ENCODE measurements around the gene OPCML.
A peak's percentile ranks its signal among the peaks of the same experiment; 100 is the strongest.

Gene OPCML

GRCh38 chr11:132471466-132471865 lies 1060.8 kb downstream of the OPCML start:
- Mint-ChIP-seq H3K4me1 (no peaks in the 10 kb centered on the region), H3K9me3 (peaks cover 5% of the 10 kb centered on the region), H3K27ac (no peak overlapping the region), H3K27me3 (ENCODE audit: low read depth, poor library complexity) (peaks cover 11% of the 10 kb centered on the region), H3K4me3 (no peak overlapping the region), H3K36me3 (ENCODE audit: low read depth) (no peaks in the 10 kb centered on the region)
- TF ChIP-seq, protein P1, sequence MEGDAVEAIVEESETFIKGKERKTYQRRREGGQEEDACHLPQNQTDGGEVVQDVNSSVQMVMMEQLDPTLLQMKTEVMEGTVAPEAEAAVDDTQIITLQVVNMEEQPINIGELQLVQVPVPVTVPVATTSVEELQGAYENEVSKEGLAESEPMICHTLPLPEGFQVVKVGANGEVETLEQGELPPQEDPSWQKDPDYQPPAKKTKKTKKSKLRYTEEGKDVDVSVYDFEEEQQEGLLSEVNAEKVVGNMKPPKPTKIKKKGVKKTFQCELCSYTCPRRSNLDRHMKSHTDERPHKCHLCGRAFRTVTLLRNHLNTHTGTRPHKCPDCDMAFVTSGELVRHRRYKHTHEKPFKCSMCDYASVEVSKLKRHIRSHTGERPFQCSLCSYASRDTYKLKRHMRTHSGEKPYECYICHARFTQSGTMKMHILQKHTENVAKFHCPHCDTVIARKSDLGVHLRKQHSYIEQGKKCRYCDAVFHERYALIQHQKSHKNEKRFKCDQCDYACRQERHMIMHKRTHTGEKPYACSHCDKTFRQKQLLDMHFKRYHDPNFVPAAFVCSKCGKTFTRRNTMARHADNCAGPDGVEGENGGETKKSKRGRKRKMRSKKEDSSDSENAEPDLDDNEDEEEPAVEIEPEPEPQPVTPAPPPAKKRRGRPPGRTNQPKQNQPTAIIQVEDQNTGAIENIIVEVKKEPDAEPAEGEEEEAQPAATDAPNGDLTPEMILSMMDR (IDR thresholded peaks at IDR 0.05) = no peak
- no peak for DNase-seq

- DNase-seq = no peak
- Mint-ChIP-seq H3K9me3 (no peaks in the 10 kb centered on the region), H3K4me1 (no peaks in the 10 kb centered on the region), H3K36me3 (ENCODE audit: low read depth) (no peaks in the 10 kb centered on the region), H3K27me3 (ENCODE audit: low read depth, poor library complexity) (peaks cover 2% of the 10 kb centered on the region), H3K27ac (no peak overlapping the region), H3K4me3 (no peak overlapping the region)
- TF ChIP-seq, protein P1 (IDR thresholded peaks at IDR 0.05) = no peak
Measured at GRCh38 chr11:132466983-132467382, 1065.3 kb downstream of the OPCML start.

- no peaks in the 10 kb centered on the region for H3K4me1 Mint-ChIP-seq
- no peak overlapping the region for H3K4me3 Mint-ChIP-seq
- DNase-seq = no peak
- TF ChIP-seq, protein P1 (IDR thresholded peaks at IDR 0.05) = no peak
- no peaks in the 10 kb centered on the region for H3K36me3 Mint-ChIP-seq (ENCODE audit: low read depth)
- H3K27me3 Mint-ChIP-seq (ENCODE audit: low read depth, poor library complexity) = peaks cover 3% of the 10 kb centered on the region
- peaks cover 16% of the 10 kb centered on the region for H3K9me3 Mint-ChIP-seq
- no peak overlapping the region for H3K27ac Mint-ChIP-seq
Measured at GRCh38 chr11:132464939-132465338, 1067.4 kb downstream of the OPCML start.

GRCh38 chr11:132464003-132464342 lies 1068.3 kb downstream of the OPCML start:
- Mint-ChIP-seq H3K36me3 (ENCODE audit: low read depth) (no peaks in the 10 kb centered on the region), H3K27me3 (ENCODE audit: low read depth, poor library complexity) (peaks cover 6% of the 10 kb centered on the region), H3K4me3 (no peak overlapping the region), H3K4me1 (no peaks in the 10 kb centered on the region), H3K27ac (peak overlapping the region; percentile 50), H3K9me3 (peaks cover 26% of the 10 kb centered on the region)
- TF ChIP-seq, protein P1 (IDR thresholded peaks at IDR 0.05) = no peak
- no peak for DNase-seq

- no peaks in the 10 kb centered on the region for H3K4me1 Mint-ChIP-seq
- TF ChIP-seq, protein P1 (IDR thresholded peaks at IDR 0.05) = no peak
- no peak for DNase-seq
- H3K4me3 Mint-ChIP-seq = no peak overlapping the region
- peaks cover 26% of the 10 kb centered on the region for H3K9me3 Mint-ChIP-seq
- H3K27me3 Mint-ChIP-seq (ENCODE audit: low read depth, poor library complexity) = peaks cover 6% of the 10 kb centered on the region
- H3K36me3 Mint-ChIP-seq (ENCODE audit: low read depth) = no peaks in the 10 kb centered on the region
- no peak overlapping the region for H3K27ac Mint-ChIP-seq
Measured at GRCh38 chr11:132463295-132464002, 1068.9 kb downstream of the OPCML start.

DNA sequence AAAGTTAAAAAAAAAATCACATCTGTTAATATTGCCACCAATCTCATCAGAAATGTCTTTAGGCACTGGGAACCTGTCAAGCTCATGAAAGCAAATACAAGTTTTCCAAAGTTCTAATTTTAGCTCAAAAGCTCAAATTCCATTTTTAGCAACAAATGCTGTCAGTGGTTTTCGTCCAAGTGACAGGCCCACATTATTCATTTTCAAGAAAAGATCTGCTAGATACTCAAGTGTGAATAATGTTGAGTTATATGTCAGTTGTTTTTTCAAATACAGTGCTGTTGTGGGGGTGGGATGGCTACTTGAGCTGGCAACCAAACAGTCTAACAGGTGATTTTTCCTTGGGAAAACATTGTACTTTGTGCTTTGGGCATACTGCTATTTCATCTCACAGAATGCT lies 1072.6 kb downstream of the OPCML start:
- no peak overlapping the region for H3K27ac Mint-ChIP-seq
- peaks cover 10% of the 10 kb centered on the region for H3K27me3 Mint-ChIP-seq (ENCODE audit: low read depth, poor library complexity)
- TF ChIP-seq, protein P1 (IDR thresholded peaks at IDR 0.05) = no peak
- no peak for DNase-seq
- peaks cover 30% of the 10 kb centered on the region for H3K4me1 Mint-ChIP-seq
- peaks cover 26% of the 10 kb centered on the region for H3K9me3 Mint-ChIP-seq
- no peaks in the 10 kb centered on the region for H3K36me3 Mint-ChIP-seq (ENCODE audit: low read depth)
- H3K4me3 Mint-ChIP-seq = no peak overlapping the region

Data from nephron progenitor cell (in vitro differentiated cells).